Activated T-cell treated with anti-CD3 and anti-CD28 coated beads for 24 hours (primary cell): Measurements from ENCODE around the gene CALCOCO1.
"Not testable (repeated sequence)": the region's sequence is repeated elsewhere in the genome, so short reads cannot be mapped to it uniquely, and the experiment has no call there.

Source experiments
- DNase-seq: peaks from one replicate; pipeline ENCODE4 v3.0.0-alpha.2; 2020; ENCODE audit warnings: low read depth

The CALCOCO1 gene

GRCh38 chr12:53727310-53728041 is at the start of gene CALCOCO1:
Gene CALCOCO1, minus strand, starts transcription at chr12:53727452. Its CDS starts 2,210 bp downstream, at chr12:53725242.
- DNase-seq = peak; percentile 96

GRCh38 chr12:53776872-53777271 is 49.6 kb upstream of the CALCOCO1 start:
- no peak for DNase-seq

DNA sequence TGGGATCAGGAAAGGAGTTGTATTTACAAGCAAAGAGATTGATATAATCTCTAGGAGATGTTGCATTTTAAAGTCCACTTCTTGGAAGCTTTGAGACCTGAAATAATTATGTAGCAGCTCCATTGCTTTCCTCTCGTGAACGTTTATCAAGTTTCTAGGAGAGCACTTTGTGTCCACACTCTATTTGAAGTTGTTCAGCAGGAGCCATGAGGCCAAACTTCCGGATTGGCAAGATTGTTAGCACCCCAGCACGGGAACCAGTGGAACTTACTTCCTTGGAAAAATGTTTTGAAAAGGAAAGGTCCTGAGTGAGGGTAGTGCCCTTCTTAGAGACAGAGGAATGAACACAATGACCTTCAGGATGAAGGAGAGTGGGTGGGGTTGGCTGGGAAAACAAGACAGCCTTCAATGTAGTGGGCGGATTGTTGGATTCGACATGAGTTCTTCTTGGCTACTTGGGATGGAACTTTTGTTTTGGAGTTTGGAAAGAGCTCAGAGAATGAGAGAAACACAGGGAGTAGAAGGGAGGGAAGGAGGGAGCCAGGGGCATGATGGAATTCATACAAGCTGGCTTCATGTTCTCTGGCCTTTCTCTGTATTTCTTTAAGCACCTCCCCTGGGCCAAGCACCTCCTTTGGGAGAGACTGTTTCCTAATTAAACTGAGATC is 48.4 kb upstream of the CALCOCO1 start:
- no peak for DNase-seq

DNA sequence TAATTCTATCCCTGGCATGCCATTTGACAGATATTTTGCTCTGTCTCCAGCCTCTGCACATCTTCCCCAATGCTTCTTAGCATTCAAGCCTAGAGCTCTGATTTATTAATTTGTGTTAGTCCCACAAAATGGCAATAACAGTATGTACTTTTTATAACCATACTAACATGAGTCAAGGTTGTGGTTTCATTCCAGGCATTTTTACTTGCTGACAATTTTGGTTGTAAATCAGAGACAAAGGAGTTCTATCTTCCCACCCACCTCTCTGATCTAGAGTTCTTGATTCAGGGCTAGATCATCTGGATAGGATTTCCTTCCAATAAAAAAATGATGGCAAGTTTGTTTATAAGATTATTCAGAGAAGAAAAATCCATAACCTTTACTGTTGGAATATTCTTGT is 43.0 kb upstream of the CALCOCO1 start:
- DNase-seq = no peak

GRCh38 chr12:53768976-53769375 is 41.7 kb upstream of the CALCOCO1 start:
- DNase-seq = no peak

DNA sequence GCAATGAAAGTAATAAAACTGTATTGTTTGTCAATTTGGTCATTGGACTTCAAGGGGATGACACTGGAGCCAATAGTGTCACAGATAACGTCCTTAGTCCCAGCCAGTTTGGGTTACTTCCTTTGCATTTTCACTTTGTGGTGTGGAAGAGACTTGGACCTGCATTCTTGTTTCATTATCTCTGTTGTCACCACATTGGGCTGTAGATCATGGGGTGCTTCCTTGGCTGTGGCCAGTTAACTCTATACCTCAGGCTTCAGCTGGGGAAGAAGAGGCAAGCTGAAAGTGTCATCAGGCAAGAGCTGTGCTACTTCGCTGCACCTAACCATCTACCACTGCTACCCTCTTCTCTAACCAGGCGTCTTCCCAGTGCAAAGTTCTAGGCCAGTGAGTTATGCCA is 39.6 kb upstream of the CALCOCO1 start:
- no peak for DNase-seq

DNA sequence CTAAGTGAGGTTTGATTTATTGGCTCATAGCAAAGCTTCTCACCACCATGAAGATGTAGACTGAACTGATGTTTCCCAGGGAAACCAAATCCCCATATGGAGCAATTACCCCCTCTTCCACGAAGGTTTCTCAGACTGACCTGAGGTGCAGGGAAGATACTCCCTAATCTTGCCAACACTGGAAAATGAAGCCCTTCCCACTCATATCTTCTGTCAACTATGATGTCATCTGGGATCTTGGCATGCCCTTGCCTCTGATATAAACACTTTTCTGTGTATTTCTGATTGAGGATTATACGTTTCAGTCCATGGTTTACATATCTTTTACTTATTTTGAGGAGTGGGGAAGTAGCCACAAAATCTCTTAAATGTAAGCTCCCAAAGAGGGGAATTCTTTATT is 38.6 kb upstream of the CALCOCO1 start:
- DNase-seq = no peak

DNA sequence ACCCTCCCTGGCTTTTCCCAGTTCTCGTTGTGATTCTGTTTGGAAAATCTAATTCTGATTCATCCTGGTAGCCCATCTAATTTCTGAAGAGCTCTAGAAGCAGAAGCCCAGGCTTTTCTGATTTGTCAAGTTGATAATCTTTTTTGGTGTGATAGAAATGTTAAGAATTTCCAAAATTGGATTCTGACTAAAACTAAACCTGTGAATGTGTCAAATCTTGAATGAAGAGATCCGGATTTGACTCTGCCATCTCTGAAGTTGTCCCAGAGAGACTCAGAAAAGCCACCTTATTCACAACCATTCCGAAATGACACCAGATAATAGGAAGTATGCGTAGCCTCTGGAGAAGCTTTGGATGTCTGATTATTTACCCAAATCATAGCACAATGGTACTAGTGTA is 37.4 kb upstream of the CALCOCO1 start:
- DNase-seq = no peak

DNA sequence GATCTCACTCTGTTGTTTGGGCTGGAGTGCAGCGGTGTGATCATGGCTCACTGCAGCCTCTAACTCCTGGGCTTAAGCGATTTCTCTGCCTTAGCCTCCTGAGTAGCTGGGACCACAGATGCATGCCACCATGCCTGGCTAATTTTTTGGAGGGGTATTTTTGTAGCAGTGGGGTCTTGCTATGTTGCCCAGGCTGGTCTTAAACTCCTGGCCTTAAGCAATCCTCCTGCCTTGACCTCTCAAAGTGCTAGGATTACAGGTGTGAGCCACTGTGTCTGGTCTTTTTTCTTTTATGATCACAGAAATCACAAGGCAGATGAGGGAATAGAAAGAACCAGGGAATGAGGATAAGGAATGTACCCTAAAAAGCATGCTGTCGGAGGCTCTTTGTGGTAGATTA is 35.5 kb upstream of the CALCOCO1 start:
- DNase-seq = not testable (repeated sequence)

DNA sequence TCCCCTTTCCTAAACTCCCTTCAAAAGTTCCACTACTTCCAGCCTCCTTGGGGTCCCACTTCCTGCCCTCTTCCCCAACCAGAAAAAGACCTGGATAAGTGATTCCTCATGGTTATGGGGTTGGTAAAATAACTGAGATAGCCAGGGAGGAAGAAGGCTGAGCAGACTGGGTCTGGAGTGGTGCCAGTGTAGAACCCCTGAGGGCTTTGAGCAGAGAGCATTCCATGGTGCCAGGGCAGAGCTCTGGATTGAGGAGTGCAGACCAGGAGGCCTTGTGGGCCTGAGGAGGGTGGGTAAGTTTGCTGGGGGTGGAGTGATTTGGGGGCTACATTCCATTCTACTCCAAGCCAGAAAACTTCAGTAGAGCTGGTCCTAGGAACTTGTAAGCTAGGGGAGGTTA is 34.1 kb upstream of the CALCOCO1 start:
- DNase-seq = no peak

DNA sequence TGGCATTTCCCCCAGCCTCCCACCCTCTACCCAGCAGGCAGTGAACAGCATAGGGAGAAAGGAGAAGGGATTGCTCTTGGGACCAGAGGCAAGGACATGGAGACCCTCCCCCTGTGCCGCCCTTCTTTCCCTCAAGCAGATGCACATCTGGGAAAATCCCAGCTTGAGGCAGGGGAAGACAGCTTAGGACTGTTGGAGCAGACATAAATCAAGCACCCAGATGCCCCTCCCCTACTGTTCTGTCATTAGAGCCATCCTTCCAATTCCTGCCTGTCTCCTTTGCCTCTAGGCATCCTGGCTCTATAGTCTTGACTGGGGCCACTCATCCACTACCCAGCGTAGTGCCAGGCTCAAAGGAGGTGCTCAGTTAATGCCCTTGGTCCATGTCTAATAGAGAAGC is 32.0 kb upstream of the CALCOCO1 start:
- no peak for DNase-seq

DNA sequence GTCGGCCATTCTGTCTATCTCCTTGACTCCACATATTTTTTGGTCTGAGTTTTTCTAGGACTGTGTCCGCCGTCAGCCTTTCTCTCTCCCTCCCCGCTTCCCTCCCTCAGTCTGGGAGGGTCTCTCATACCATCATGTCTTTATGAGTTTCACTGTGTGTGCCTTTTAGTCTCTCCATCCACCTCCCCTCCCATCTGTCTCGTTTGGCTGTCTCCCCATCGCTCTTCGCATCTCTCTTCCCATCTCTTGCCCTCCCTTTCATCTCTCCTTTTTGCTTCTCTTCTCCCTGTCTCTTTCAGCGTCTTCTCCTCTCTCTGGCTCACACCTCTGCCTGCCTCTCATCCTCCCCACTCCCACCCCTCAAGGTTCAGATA is 31.5 kb upstream of the CALCOCO1 start:
- no peak for DNase-seq

- DNase-seq = no peak
Observed at GRCh38 chr12:53758081-53758729, 31.0 kb upstream of the CALCOCO1 start.

DNA sequence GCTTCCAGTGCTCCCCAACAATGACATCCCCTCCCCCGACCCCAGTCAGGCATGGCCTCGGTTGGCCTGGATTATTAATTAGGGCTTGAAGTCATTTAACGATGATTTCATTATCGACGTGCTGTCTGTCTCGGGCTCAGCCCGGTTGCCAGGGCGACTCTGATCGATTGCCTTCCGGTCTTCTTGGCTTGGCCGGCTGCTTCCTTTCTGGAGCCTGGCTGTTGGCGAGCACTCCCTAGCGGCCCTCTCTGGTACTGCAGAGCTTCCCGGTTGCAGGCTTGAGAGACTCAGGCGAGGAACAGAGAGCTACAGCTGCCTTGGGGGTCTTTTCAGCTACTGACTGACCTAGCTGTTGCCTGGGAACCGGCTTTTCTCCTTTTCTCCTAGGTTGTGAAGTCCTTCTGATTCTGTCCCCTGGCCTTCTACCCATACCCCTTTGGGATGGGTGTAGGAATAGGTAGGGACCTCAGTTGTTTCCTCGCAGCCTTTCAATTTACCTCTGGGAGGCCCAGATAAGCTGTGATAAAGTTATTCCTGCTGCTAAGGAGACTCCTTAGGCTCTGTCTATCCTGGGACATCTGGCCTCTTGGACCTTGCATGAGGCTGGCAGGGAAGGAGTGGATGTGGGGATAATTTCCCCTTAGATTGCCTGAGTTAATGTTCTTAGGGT is 30.0 kb upstream of the CALCOCO1 start:
- peak; percentile 79 for DNase-seq

GRCh38 chr12:53756300-53757100 is 29.2 kb upstream of the CALCOCO1 start:
- no peak for DNase-seq

GRCh38 chr12:53755893-53756292 is 28.6 kb upstream of the CALCOCO1 start:
- DNase-seq = no peak

GRCh38 chr12:53755451-53755891 is 28.2 kb upstream of the CALCOCO1 start:
- DNase-seq = no peak

DNA sequence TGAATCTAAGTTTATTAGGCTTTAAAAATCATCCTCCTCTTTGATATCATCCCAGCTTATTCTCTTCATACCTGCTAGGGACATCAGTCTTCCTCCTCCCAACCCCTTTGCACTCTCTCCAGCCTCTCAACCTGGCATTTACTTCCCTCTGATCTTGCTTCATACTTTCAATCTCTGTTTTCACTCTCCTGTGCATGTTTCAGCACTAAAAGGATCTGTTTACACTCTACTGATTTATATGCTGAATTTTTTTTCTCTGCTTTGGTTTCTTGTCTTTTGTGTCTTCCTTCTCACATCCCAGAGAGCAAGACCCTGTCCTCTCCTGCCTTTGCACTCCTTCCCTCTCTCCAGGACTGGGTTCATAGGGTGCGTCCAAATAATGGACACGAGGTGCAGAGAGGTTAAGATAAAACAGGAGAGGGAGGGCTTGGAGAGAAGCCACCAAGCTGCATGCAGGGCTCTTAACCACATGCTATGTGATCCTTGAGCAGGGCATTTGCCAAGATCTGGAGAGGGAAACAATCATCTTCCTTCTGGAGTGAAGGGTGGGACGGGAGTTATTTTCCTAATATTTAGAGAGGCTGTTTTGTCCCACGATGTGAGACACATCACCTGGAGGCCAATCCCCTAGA is 27.5 kb upstream of the CALCOCO1 start:
- no peak for DNase-seq

DNA sequence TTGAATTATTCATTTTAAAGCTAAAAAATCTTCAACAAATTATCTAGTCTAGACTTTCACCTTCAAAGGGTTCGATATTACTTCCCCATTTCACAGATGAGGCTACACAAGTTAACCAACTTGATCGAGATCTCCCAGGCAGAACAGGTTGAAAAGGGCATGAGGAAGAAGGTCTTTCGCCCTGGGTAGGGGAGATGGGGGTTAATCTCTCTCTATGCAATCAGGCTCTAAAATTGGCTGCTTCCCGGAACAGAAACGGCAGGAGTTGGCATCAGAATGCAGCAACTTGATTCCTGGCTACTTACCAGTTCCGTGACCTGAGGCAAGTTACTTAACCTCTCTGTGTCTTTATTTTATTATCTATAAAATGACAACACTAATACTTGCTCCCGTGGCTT is 26.9 kb upstream of the CALCOCO1 start:
- no peak for DNase-seq

- no peak for DNase-seq
Observed at GRCh38 chr12:53752621-53753020, 25.4 kb upstream of the CALCOCO1 start.

DNA sequence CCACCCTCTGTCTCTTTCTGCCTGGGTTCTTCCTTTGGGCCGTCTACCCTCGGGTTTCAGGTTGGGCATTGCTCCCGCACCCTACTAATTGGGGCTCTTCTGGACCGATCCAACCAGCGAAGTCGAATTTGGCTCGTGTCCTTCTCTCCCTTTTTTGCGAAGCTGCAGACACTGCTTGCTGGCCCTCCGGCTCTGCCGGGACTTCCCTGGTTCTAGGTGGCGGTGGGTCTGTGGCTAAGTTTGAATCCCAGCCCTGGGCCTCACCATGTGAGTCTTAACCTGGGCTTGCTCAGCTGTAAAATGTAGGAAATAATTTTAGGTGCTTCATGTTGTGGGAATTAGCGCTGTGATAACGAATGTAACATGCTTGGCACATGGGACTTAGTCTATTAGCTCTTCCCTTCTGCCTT is 24.9 kb upstream of the CALCOCO1 start:
- no peak for DNase-seq
